Suprapubic skin (tissue), 4 donors: ENCODE data around the gene CLEC9A.

Experiments
- POLR2A ChIP-seq, 2 donors: fragments of 450-650 bp; IDR thresholded peaks; one replicate each; pipeline ENCODE4 v1.6.1; 2017; ENCODE audit warnings: antibody characterized with exemption in 2 of 2, mild to moderate bottlenecking in 2 of 2, moderate library complexity in 2 of 2
- POLR2AphosphoS5 ChIP-seq, 3 donors: sonication (generic); formaldehyde crosslinking; IDR thresholded peaks; one replicate each; pipeline ENCODE4 v1.6.1; 2017; ENCODE audit warnings: antibody characterized with exemption in 3 of 3
- TF ChIP-seq, protein P1 (sequence below), 2 donors: fragments of 200-600 bp in 1 of 2; fragments of 450-650 bp in 1 of 2; sonication (generic) in 1 of 2; IDR thresholded peaks; one replicate each; pipeline ENCODE4 v1.5.1; 2016 to 2019; ENCODE audit warnings: antibody characterized with exemption in 2 of 2, mild to moderate bottlenecking in 1 of 2, moderate library complexity in 1 of 2

DNA sequence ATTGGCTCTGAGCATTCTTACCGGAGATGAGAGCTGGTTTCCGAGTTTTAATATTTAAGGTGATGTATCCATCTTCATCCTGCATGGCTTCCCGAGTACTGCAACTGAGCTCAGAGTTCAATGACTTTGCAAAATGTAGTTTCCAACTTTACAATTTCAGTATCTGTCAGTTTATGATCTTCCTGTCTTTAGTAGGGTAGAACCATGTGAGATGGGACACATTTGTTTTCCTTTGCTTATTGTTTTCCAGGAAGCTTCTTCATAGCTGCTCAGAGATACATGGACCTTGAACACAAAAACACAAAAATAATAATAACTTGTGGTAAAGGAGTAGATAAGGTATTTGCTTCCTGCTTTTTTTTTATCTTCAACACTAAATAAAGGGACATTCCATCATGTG lies 31.5 kb upstream of the CLEC9A start, which contains the start of gene CLEC1B:
- no peak for TF ChIP-seq POLR2A (IDR thresholded peaks at IDR 0.05)
- TF ChIP-seq, protein P1, sequence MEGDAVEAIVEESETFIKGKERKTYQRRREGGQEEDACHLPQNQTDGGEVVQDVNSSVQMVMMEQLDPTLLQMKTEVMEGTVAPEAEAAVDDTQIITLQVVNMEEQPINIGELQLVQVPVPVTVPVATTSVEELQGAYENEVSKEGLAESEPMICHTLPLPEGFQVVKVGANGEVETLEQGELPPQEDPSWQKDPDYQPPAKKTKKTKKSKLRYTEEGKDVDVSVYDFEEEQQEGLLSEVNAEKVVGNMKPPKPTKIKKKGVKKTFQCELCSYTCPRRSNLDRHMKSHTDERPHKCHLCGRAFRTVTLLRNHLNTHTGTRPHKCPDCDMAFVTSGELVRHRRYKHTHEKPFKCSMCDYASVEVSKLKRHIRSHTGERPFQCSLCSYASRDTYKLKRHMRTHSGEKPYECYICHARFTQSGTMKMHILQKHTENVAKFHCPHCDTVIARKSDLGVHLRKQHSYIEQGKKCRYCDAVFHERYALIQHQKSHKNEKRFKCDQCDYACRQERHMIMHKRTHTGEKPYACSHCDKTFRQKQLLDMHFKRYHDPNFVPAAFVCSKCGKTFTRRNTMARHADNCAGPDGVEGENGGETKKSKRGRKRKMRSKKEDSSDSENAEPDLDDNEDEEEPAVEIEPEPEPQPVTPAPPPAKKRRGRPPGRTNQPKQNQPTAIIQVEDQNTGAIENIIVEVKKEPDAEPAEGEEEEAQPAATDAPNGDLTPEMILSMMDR (IDR thresholded peaks at IDR 0.05): no peak
- TF ChIP-seq POLR2AphosphoS5 (IDR thresholded peaks at IDR 0.05): no peak
